GM18867 (cell line): Measurements from ENCODE around the gene RDH12.

Source experiments
- ATAC-seq: cut with Tn5 transposase; IDR thresholded peaks from one replicate; pipeline ENCODE4 v1.9.1; 2021; ENCODE audit warnings: mild to moderate bottlenecking, moderate library complexity; ENCODE audit not compliant: unreplicated experiment

RDH12 gene

GRCh38 chr14:67746927-67747326 is 45.2 kb downstream of the RDH12 start:
- ATAC-seq, result no peak

DNA sequence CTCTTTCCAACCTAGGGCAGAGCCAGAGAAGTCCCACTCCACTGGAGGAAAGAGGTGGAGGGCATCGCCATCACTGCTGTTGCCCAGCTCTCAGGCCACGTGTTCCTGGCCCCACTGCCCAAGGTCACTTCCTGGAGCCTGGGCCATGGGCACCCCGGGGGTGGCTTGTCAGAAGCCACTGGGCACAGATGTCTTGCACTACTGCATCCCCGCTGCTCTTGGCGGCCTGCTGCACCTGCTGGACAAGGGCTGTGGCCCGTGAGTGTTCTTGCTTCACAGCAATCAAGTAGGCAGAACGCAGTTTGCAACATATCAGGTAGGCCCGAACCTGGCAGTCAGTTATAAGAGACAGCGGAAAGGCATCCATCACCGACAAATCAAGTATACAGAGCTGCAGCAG is 46.6 kb downstream of the RDH12 start:
- no peak for ATAC-seq

- no peak for ATAC-seq
These were observed 47.8 kb downstream of the RDH12 start for GRCh38 chr14:67749341-67750084.

GRCh38 chr14:67756496-67756895 is 54.8 kb downstream of the RDH12 start:
- ATAC-seq, result no peak

DNA sequence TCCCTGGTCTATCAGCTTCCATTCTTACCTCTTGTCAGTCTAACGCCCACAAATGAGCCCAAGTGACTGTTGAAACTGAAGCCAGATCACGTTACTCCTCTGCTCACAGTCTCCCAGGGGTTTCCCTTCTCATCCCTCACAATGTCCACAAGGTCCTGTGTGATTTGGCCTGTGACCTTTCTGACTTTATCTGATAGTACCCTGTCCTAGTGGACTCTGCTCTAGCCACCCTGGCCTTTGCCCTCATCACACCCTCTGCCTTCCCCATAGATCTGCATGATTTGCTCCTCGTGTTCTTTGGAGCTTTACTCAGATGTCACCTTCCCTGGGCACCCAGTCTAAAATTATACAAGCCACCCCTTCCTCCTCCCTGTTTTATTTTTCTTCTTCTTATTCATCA is 55.5 kb downstream of the RDH12 start:
- ATAC-seq, result no peak

DNA sequence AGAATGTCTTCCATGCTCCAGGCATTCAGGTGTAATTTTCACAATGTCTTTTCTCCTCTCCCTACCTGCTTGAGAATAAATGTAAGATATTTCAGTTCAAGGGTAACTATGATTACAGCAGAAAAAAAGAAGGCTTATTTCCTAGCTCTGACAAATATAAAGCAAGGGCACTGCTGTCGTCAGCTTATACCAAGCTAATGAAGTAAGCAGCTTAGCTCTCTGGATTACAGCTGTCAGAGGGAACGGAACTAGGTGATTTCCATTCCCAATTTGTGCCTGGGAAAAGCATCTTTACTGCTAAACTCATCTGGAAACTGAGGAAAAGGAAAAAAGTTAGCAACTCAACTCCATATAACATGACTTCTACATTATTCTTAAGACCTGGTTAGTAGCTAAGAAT is 58.2 kb downstream of the RDH12 start:
- no peak for ATAC-seq

DNA sequence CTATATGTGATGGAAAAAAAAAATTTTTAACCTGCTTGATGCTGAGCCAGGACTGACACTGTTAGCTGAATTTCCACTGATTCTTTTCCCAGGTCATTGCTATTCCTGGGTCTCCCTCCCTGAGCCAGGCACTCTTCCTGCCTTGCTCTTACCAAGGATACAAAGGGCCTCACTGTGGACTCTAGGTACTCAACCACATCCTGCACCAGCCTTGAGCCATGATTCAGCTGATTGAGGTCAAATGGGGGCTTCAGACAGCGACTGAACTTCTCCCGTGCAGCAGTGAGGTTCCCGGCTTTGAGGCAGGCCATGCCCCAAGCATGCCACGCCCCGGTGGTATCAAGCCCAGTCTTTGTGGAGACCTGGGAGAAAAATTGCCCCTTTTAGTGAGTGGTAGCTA is 60.4 kb downstream of the RDH12 start:
- ATAC-seq, result no peak

GRCh38 chr14:67763158-67763822 is 61.6 kb downstream of the RDH12 start:
- no peak for ATAC-seq

DNA sequence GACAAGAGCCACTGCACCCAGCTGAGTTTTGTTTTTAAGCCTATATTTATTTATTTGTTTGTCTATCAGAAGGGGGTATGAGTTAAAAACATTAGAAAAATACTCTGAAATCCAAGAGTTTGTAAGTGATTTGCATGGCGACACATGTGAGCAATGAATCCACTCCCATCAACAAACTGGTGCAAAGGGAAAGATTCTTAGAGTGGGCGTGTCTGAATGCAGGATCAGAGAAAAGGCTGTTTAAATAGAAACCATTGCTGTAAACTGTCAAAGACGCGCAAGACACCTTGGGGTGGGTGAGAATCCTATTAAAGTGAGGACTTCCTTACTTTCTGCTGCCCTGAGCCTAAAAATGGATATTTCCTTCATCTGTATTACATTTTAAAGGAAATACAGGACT is 62.8 kb downstream of the RDH12 start:
- ATAC-seq, result no peak

- ATAC-seq, result no peak
These were observed 63.6 kb downstream of the RDH12 start for GRCh38 chr14:67765192-67765834.

DNA sequence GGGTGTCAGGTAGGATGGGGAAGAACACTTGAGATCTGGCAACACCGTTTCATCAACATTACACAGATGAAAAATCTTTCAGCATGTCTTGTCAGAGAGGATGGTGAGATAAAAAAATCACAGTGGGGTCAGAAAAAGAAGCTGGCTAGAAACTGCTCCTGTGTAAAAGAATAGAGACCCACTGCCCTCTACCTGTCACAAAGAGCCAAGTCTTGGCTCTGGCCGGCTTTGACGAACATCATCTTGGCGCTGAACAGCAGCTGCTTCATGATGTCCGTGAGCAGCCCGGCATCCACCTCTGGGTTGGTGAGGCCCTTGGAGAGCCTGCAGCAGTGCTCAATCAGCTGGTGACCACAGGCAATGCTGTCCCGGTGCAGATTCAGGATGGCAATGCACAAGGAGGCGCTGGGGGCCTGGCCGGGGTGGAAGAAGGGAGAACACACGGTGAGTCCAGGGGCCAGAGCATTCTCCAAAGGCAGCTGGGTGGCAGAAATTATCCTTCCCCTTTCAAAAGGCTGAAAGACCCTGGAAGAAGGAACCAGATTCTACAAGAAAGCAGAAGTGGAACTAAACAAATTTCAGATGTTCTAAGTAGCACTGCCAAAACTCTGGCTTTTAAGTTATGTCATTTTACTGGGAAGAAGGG is 64.5 kb downstream of the RDH12 start:
- ATAC-seq, result no peak

- no peak for ATAC-seq
These were observed 66.5 kb downstream of the RDH12 start for GRCh38 chr14:67768219-67768618.

- ATAC-seq, result no peak
These were observed 72.2 kb downstream of the RDH12 start for GRCh38 chr14:67773844-67774377.

DNA sequence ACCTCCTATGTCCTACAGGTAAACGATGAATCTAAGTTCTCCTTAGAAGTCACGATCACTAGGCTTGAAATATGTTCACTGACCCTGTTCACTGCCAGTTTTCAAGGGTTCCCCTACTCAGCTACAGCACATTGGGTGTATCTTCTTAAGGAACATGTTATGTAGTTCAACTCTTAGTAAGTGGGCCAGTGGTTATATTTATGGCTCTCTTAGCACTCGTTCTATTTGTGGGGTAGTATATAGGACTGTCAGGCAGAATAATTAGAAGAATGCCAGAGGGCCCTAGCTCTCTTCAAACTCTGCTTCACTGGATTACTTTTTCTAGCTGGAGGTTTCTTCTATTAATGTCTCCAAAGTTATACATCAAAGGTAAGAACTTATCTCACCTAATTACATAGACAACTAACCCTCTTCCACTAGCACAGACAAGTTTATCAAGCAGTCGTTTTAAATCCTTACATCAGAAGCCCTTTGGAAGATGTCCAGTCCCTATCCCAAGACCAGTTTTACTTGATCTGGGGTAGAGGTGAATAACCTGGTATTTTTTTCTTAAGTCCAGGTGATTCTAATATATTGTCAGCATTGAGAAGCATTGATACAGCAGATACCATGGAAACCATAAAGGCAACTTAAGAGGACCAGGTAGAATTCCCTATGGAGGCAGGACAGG is 75.1 kb downstream of the RDH12 start:
- no peak for ATAC-seq

- ATAC-seq, result no peak
These were observed 77.1 kb downstream of the RDH12 start for GRCh38 chr14:67778792-67779191.

- no peak for ATAC-seq
These were observed 80.4 kb downstream of the RDH12 start for GRCh38 chr14:67782090-67782489.
